LNCAP (cell line): ENCODE results near the gene DDC.

ENCODE experiments used
- TF ChIP-seq, protein P1 (sequence below): fragments of 450-650 bp; IDR thresholded peaks from 2 replicates; pipeline ENCODE4 v1.5.1; 2017; ENCODE audit warnings: mild to moderate bottlenecking

Gene DDC

DNA sequence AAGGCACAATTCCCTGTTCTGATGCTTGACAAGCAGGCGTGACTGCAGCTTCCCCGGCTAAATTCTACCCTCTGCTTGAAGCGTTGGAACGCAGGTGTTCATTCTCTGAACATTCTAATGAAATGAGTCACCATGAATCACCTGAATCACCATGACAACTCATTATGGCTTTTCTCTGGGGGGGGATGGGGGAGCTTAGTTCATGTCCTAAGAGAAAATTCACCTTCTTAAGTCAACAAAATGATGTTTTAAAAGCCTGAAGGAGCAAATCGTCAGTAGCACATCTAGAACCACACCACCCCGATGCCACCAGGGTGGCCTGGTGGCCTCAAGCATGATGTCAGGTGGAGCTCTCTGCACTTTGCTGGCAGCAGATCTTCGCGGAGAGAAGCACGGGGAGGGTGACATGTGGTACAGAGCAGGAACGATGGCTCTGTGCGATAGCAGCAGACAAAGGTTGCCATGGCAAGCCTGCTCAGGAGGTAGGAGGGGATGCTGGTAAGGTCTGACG is 33.7 kb downstream of the DDC start:
- TF ChIP-seq, protein P1, sequence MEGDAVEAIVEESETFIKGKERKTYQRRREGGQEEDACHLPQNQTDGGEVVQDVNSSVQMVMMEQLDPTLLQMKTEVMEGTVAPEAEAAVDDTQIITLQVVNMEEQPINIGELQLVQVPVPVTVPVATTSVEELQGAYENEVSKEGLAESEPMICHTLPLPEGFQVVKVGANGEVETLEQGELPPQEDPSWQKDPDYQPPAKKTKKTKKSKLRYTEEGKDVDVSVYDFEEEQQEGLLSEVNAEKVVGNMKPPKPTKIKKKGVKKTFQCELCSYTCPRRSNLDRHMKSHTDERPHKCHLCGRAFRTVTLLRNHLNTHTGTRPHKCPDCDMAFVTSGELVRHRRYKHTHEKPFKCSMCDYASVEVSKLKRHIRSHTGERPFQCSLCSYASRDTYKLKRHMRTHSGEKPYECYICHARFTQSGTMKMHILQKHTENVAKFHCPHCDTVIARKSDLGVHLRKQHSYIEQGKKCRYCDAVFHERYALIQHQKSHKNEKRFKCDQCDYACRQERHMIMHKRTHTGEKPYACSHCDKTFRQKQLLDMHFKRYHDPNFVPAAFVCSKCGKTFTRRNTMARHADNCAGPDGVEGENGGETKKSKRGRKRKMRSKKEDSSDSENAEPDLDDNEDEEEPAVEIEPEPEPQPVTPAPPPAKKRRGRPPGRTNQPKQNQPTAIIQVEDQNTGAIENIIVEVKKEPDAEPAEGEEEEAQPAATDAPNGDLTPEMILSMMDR = no peak

DNA sequence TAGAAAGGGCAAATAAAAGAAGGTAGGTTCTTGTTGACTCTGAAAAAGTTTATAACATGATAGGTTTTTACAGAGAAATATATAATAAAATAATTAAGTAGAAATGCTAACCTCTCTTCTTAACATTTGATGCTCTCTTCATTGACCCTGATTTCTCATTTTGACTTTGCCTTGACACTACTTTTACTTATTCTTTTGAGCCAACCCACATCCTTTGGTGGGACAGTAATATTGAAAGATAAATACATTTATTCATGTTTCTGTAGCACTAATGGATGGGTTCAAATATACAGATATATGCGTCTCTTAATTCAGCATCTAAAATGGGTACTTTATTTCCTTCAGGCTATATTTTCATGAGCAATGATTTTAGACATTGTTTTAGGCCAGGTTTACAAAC is 34.4 kb downstream of the DDC start:
- TF ChIP-seq, protein P1 = no peak

DNA sequence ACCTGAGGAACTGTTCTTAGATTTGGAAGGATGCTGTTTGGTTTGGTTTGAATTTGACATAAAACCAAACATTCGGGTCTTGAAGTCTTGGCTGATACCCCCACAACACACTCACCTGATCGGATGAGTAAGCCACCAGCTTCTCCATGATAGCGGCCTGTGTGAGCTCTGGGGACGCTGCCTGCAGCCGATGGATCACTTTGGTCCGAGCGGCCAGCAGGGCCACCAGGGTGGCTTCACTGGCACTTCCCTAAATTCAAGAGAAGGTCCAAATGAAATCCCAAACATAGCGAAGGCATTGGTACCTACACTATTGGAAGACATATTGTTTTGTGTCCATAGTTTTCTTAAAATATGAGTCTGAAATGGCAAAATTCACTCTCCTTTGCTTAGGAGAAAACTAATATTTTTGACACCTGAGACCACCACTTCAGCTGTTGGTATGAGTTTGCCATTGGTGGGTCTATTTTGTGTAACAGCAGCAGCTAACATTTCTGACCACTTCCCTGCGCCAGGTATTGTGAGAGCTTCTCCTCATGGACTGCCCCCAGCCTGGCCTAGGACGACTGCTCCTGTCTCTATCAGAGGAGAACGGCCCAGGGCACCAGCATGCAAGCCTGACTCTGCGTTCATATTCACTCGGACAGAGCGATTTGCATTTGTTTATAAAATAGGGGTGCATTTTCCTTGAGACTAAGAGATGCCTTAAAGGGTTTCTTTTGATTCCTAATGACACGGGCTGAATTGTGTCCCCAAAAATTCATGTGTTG is 35.9 kb downstream of the DDC start:
- TF ChIP-seq, protein P1 = no peak

DNA sequence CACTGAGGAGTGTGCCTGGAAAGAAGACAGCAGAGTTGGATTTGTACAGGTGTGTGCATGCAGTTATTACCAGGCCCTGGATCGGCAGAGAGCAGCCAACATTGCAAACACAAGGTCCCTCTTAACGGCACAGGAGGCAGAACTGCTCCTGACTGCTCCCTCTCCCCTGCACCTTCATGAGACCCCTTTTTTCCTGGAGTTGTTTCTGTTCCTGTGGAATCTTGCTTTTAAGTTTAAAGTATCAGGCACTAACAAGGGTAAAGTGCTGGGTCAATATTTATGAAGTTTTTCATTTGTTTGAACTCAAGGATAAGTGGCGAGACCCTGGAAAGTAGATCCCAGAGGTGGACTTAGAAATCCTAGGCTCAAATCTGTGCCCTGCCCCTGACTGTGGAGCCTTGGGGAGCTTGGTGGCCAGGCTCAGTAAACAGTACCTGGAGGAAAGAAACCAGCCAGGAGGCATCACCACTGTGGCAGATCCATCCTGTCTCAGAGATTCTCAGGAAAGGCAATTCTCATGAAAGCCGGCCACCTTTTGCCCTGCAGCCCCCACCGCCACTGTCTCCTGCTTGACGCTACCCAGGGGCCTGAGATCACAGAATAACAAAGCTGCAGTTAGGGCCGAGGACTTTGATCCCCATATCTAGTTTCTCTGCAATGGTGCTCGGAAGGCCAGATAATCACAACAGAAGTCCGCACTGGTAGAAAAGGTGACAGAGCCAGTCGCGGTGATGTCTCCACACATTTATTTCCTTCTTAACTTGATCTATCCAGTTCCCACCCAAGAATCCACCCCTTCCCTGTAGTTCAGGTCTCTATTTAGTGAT is 36.7 kb downstream of the DDC start:
- TF ChIP-seq, protein P1 = no peak

DNA sequence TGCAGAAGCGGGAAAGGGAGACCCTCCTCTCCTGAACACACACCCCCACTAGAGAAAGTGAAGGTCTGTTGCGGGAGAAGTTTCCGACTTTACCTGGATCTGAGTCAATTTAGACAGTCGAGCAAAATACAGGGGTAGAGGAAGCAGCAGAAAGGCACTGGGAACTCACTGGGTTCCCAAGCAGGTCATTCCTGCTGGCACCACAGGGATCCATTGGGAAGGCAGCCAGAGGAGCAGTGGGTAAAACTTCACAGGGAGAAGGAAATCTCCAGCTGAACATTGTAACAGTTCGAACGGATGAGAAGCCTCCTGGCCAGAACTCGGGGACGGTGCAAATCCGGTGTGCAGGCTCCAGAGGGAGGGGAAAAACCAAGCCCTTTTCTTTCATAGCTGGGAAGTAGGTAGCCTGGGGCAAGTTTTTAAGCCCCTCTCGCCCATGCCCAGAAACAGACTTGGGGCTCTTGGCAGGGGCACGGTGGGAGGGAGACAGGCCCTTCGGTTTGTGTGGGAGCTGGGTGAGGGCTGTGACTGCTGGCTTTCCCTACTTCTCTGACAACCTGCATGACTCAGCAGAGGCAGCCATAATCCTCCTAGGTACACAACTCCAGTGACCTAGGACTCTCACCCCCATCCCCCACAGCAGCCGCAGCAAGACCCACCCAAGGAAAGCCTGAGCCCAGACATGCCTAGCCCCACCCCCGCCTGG is 51.9 kb downstream of the DDC start:
- TF ChIP-seq, protein P1 = no peak

DNA sequence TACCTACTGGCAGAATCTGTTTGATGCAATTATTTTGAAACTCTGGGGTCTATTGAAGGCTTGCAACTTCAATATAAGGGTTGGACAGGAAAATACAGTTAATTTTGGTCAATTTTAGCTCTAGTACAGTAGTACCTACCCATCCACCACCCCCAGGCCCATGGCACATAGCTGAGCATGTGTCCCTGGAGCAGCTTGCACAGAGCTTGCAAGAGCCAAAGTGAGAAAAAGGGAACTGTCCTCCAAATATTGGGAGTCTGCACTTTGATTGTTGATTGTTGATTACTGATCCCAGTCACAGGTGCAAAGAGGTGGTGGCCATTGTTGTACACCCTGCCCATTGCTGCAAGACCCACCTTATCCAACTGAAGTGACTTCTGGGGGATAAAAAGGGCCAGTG is 52.8 kb downstream of the DDC start:
- TF ChIP-seq, protein P1 = no peak

DNA sequence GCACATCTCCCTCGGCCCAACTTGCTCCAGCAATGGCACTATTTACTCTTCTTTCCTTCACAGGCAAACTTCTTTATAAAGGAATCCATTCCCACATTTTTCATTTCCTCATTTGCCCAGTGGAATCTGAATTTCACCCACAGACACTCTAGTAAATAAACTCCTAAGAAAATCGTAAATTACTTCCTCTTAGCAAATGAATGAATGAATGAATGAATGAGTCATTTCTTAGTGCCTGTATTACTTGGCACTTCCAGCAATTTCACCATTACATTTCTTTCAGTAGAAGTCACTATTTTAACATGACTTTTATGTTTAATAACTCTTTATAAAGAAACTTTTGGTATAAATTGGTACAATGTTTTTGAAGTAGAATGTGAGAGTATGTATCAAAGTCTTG is 55.7 kb downstream of the DDC start:
- TF ChIP-seq, protein P1 = no peak
